Frontal cortex (tissue), 4 donors: ENCODE measurements around the gene TTLL10. TPM values are rescaled to one million over a fixed set of nuclear protein-coding genes. Genes with fewer than 3 reads are reported as not detected.
"Not testable (repeated sequence)": the region's sequence is repeated elsewhere in the genome, so short reads cannot be mapped to it uniquely, and the experiment has no call there.

Experiments used
- DNase-seq, 2 donors: peaks; one replicate each; pipeline ENCODE4 v3.0.0; 2012; ENCODE audit warnings: low spot score in 2 of 2
- FAIRE-seq: peaks from 2 replicates; lab custom pipeline; 2012; peaks lifted over from hg19 to GRCh38; lab: Jason Lieb, UNC
- total RNA-seq: library from RNA; depleted of rRNA; stranded (reverse); fragments of >200 nt; gene quantifications from one replicate; pipeline ENCODE4 v1.2.3, GENCODE V29; 2014
- donor health status: control.
- donor health status: control.
- donor health status: control.

TTLL10 gene
- total RNA-seq, 1 donor from 2014 or later: not detected

- DNase-seq (no peak), FAIRE-seq (no peak)
These were observed 4.9 kb upstream of the TTLL10 start for GRCh38 chr1:1168451-1169411.

- DNase-seq: no peak
- FAIRE-seq: no peak
These were observed 4.1 kb upstream of the TTLL10 start for GRCh38 chr1:1169429-1170214.

- DNase-seq (no peak), FAIRE-seq (no peak)
These were observed 3.2 kb upstream of the TTLL10 start for GRCh38 chr1:1170215-1171091.

- no peak for FAIRE-seq
- DNase-seq: no peak
These were observed 2.5 kb upstream of the TTLL10 start for GRCh38 chr1:1171161-1171545.

- no peak for FAIRE-seq
- no peak for DNase-seq
These were observed 1.9 kb upstream of the TTLL10 start for GRCh38 chr1:1171546-1172340.

- FAIRE-seq (no peak), DNase-seq (no peak)
These were observed 453 bp upstream of the TTLL10 start for GRCh38 chr1:1173061-1173792.

- FAIRE-seq: no peak
- no peak for DNase-seq
These were observed 1.8 kb downstream of the TTLL10 start for GRCh38 chr1:1175221-1176062.

GRCh38 chr1:1176063-1176761, 2.5 kb downstream of the TTLL10 start:
- FAIRE-seq: not testable (repeated sequence)

GRCh38 chr1:1176931-1177330, 3.3 kb downstream of the TTLL10 start:
- FAIRE-seq: no peak
- no peak for DNase-seq

More at GRCh38 chr1:1176063-1176761, 2.5 kb downstream of the TTLL10 start:
- not testable (repeated sequence) for DNase-seq

- DNase-seq (no peak), FAIRE-seq (no peak)
These were observed 3.9 kb downstream of the TTLL10 start for GRCh38 chr1:1177452-1178206.

- DNase-seq (no peak), FAIRE-seq (no peak)
These were observed 5.2 kb downstream of the TTLL10 start for GRCh38 chr1:1178794-1179331.

GRCh38 chr1:1179346-1179982, 5.8 kb downstream of the TTLL10 start:
- FAIRE-seq (no peak), DNase-seq (no peak)

- DNase-seq: no peak
- no peak for FAIRE-seq
These were observed 6.5 kb downstream of the TTLL10 start for GRCh38 chr1:1179983-1180861.

GRCh38 chr1:1181129-1181937, 7.7 kb downstream of the TTLL10 start:
- DNase-seq (no peak), FAIRE-seq (no peak)
